GM12873 (cell line): ENCODE results near the gene GFOD1.

Experiments used
- TF ChIP-seq, protein P1 (sequence below): IDR thresholded peaks from 2 replicates; pipeline ENCODE4 v1.5.1; 2012; ENCODE audit warnings: low read depth, mild to moderate bottlenecking, moderate library complexity, low read length, control low read depth; ENCODE audit not compliant: insufficient read depth; ENCODE audit errors: missing control alignments

The GFOD1 gene

DNA sequence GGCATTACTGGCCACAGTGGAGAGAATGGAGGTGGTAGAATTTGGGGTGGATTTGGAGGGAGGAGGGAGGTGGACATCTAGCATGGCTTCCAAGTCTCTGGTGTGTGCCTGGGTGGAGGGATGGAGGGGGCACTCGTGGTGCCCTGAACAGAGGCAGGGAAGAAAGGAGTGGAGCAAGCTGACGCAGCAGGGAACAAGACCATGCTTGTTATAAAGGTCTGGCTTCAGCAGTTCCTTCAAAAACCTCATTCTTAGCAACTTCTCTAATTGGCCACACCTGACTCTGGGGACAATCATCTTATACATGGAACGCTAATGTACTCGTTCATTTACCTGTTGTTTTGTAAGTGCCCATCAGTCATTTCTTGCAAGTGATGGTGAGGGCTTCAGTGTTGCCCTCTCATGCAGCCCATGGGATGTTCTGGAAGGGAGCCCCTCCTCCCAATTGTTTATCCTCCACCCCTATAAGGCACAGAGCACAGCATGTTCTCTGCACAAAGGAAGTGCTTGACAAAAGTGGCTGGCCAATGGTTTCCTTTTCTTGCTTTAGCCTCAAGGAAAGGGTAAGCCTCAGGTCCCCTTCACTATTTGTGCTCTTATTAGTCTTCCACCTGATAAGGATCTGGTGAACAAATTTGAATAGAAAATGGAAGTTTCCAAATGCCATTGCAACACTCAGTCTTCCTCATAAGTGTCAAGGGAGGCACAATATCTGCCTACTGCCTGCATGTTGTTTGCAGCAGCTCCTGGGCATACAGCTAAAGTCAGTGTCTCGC is 39.3 kb downstream of the GFOD1 start:
- TF ChIP-seq, protein P1, sequence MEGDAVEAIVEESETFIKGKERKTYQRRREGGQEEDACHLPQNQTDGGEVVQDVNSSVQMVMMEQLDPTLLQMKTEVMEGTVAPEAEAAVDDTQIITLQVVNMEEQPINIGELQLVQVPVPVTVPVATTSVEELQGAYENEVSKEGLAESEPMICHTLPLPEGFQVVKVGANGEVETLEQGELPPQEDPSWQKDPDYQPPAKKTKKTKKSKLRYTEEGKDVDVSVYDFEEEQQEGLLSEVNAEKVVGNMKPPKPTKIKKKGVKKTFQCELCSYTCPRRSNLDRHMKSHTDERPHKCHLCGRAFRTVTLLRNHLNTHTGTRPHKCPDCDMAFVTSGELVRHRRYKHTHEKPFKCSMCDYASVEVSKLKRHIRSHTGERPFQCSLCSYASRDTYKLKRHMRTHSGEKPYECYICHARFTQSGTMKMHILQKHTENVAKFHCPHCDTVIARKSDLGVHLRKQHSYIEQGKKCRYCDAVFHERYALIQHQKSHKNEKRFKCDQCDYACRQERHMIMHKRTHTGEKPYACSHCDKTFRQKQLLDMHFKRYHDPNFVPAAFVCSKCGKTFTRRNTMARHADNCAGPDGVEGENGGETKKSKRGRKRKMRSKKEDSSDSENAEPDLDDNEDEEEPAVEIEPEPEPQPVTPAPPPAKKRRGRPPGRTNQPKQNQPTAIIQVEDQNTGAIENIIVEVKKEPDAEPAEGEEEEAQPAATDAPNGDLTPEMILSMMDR = no peak

DNA sequence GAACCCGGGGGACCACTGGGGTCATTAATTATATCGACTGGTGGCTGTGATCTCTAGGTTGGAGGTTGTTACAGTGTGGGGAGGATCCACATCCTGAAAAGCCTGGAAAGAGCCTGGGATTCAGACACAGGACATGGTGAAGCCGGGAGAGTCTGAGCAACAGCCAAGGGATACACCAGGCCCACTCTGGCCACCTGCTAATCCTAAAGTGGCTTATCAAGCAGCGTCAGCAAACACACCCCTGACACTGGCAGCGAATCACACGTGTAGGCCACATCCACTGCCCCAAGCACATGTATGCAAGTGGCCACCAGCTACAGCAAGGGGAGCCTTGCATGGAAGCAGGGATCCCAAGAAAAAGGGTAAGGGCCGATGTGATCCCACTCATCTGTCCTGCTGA is 41.0 kb downstream of the GFOD1 start:
- TF ChIP-seq, protein P1 = no peak

DNA sequence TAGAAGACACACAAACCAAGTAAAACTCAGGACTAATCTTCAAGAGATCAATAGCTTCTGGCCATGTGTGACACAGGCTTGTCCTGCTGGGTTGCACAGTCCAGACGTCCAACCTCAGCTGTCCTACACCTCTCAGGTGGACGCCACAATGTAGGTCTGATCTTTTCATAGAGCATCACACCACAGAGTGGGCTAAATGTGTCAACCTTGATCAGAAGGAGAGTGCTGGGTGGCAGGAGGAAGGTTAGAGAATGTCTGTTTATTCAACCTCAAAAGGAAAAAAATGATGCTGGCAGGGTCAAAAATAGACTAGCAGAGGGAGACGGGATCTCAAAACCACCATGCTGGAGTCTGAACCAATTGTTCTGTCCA is 41.7 kb downstream of the GFOD1 start:
- TF ChIP-seq, protein P1 = no peak

DNA sequence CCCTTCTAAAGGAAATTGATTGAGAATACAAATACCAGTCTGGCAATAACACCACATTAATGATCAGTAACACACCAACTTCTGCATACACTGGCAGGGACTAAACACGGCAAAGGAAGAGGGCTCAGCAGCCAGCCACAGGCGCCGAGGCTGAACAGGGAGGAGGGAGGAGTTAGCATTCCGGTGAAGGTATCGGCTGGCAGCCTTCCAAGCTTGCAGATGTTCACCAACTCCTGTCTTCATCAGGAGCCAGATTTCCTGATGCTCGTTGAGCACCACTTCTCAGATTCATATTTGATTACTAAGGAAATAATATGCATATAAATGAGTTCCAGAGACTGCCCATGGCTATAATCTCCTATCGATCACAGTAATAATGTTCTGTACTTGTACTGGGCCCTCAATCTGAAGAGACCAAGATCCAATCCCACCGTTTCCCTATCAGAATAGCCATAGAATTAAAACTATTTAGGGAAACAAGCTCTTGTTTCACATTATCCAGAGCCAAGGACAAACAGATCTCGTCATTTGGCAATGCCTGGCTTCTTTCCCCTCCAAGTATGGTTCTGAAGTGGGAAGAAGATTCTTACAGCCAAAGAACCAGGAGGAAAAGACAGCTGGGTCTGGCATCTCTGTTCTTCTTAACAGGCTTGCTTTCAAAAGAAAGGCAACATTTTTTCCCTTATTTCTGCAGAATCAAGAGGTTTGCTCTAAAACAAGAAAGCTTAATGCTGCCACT is 42.2 kb downstream of the GFOD1 start:
- TF ChIP-seq, protein P1 = no peak

DNA sequence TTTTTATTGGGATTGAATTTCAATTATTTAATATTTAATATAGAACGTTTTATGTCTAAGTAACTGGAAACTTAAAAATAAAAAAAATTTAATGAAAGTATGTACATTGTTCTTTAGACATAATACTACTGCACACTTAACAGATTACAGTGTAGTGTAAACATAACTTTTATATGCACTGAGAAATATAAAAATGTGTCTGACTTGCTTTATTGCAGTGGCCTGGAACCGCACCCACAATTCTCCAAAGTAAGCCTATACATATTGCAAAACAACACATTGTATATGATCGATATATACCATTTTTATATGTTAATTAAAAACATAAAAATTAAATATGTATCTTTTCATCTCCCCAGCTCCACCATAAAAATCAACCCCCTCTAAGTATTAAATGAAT is 42.8 kb downstream of the GFOD1 start:
- TF ChIP-seq, protein P1 = no peak

DNA sequence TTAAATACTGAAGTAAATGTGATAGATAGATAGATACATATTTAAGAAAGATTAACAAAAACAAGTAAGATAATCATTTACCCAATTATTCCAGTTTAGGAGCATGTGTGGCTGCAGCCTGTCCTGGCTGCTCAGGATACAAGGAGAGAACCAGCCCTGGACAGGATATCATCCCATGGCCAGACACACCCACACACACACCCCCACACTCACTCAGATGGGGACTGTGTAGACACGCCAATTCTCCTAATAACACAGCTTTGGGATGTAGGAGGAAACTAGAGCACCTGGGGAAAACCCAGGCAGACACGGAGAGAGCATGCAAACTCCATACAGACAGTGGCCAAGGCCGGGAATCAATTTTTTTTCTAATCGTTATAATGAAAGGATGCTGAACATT is 45.6 kb downstream of the GFOD1 start:
- TF ChIP-seq, protein P1 = no peak

DNA sequence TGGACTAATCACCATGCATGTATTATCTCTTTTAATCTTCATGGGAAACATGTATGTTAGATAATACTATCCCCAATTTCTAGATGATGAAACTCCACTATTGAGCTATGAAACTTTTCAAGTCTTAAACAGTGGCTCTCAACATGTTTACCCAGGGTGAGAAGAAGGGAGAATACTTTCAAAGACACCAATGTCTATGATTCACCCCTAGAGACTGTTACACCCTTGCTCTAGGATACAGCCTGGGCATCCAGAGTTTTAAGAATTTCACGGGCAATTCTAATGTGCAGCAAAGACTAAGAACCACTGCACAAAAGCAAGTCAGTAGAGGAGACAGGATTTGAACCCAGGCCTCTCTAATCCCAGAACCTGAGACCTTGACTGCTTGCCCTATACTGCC is 47.8 kb downstream of the GFOD1 start:
- TF ChIP-seq, protein P1 = no peak
